ENCODE measurements around the gene PDLIM1. TPM values are rescaled to one million over a fixed set of nuclear protein-coding genes. Genes with fewer than 3 reads are reported as not detected.

The PDLIM1 gene
- total RNA-seq, 1 donor from 2014 or later = 113 TPM

DNA sequence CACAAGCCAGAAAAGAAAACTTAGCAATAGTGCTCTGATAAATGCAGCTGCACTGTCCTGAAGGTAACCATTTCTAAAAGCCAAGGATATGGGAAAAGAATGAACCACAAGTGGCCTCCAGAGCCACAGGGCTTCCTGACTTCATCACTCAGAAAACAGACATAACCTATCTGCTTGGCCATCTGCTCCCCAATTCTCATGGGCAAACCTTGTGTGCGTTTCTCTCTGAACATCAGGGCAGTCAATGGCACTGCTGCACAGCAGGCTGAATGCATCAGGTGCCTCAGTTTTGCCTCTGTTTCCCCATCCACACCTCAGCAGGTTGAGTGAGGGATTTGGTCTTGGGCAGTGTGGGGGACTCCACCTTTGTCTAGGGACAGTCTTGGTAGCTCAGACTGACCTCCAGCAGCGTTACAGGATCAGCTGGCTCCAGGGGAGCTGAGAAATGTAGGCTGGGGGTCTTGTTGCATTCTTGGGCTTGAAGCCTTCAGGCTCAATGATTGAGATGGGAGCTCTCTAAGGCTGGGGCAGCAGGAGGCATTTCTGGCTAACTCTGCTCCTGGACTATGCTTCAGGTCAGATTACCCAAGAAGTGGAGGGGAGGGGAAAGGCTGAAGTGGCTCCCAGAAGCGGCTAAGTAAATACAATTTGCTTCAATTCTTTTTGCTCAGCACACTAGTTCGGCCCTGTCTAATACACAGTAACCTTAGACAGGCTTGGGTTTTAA is 23.6 kb upstream of the PDLIM1 start:
- Mint-ChIP-seq H3K27ac (peak overlapping the region; percentile 36), H3K9me3 (ENCODE audit: low read depth) (no peaks in the 10 kb centered on the region), H3K4me3 (ENCODE audit: low read depth) (no peak overlapping the region), H3K27me3 (no peaks in the 10 kb centered on the region), H3K36me3 (ENCODE audit: insufficient read depth) (peaks cover 2% of the 10 kb centered on the region), H3K4me1 (ENCODE audit: low read depth) (peaks cover 37% of the 10 kb centered on the region)
- TF ChIP-seq, protein P1, sequence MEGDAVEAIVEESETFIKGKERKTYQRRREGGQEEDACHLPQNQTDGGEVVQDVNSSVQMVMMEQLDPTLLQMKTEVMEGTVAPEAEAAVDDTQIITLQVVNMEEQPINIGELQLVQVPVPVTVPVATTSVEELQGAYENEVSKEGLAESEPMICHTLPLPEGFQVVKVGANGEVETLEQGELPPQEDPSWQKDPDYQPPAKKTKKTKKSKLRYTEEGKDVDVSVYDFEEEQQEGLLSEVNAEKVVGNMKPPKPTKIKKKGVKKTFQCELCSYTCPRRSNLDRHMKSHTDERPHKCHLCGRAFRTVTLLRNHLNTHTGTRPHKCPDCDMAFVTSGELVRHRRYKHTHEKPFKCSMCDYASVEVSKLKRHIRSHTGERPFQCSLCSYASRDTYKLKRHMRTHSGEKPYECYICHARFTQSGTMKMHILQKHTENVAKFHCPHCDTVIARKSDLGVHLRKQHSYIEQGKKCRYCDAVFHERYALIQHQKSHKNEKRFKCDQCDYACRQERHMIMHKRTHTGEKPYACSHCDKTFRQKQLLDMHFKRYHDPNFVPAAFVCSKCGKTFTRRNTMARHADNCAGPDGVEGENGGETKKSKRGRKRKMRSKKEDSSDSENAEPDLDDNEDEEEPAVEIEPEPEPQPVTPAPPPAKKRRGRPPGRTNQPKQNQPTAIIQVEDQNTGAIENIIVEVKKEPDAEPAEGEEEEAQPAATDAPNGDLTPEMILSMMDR (IDR thresholded peaks at IDR 0.05; ENCODE audit: unreplicated experiment) = no peak
- no peak for DNase-seq (ENCODE audit: low spot score, unreplicated experiment)

DNA sequence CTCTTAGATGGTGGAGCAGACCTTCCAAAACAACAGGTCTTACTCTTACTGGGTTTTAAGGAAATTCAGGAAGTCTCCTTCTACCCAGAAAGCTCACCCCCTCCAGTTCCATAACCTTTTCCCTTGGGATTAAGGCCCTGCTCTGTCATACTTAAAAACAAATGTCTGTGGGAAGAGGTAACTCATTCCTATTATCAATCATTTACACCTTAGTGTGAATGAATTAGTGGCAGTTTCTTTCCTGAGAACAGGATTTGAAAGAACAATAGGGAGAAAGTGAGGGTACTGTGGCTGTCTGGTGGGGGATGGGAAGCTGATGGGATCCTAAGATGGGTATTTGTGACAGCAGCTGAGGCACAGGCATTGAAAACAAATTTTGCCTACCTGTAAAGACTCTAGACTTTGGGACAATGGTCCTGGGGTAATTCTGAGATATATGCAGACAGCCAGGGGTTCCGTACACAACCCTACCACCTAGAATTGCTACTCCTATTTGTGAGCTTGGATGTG is 22.2 kb upstream of the PDLIM1 start:
- no peak for DNase-seq (ENCODE audit: low spot score, unreplicated experiment)
- Mint-ChIP-seq H3K27ac (no peak overlapping the region), H3K27me3 (no peaks in the 10 kb centered on the region), H3K4me3 (ENCODE audit: low read depth) (no peak overlapping the region), H3K9me3 (ENCODE audit: low read depth) (no peaks in the 10 kb centered on the region), H3K4me1 (ENCODE audit: low read depth) (peaks cover 42% of the 10 kb centered on the region), H3K36me3 (ENCODE audit: insufficient read depth) (no peaks in the 10 kb centered on the region)
- TF ChIP-seq, protein P1 (IDR thresholded peaks at IDR 0.05; ENCODE audit: unreplicated experiment) = no peak

- no peaks in the 10 kb centered on the region for H3K9me3 Mint-ChIP-seq (ENCODE audit: low read depth)
- no peaks in the 10 kb centered on the region for H3K27me3 Mint-ChIP-seq
- H3K4me3 Mint-ChIP-seq (ENCODE audit: low read depth) = no peak overlapping the region
- H3K4me1 Mint-ChIP-seq (ENCODE audit: low read depth) = peaks cover 42% of the 10 kb centered on the region
- no peaks in the 10 kb centered on the region for H3K36me3 Mint-ChIP-seq (ENCODE audit: insufficient read depth)
- TF ChIP-seq, protein P1 (IDR thresholded peaks at IDR 0.05; ENCODE audit: unreplicated experiment) = no peak
- no peak for DNase-seq (ENCODE audit: low spot score, unreplicated experiment)
- no peak overlapping the region for H3K27ac Mint-ChIP-seq
Measured at GRCh38 chr10:95312257-95312656, 21.5 kb upstream of the PDLIM1 start.

GRCh38 chr10:95309958-95310357 is 19.2 kb upstream of the PDLIM1 start:
- Mint-ChIP-seq H3K4me3 (ENCODE audit: low read depth) (no peak overlapping the region), H3K4me1 (ENCODE audit: low read depth) (peaks cover 43% of the 10 kb centered on the region), H3K9me3 (ENCODE audit: low read depth) (no peaks in the 10 kb centered on the region), H3K36me3 (ENCODE audit: insufficient read depth) (no peaks in the 10 kb centered on the region), H3K27me3 (no peaks in the 10 kb centered on the region), H3K27ac (no peak overlapping the region)
- no peak for DNase-seq (ENCODE audit: low spot score, unreplicated experiment)
- TF ChIP-seq, protein P1 (IDR thresholded peaks at IDR 0.05; ENCODE audit: unreplicated experiment) = no peak

DNA sequence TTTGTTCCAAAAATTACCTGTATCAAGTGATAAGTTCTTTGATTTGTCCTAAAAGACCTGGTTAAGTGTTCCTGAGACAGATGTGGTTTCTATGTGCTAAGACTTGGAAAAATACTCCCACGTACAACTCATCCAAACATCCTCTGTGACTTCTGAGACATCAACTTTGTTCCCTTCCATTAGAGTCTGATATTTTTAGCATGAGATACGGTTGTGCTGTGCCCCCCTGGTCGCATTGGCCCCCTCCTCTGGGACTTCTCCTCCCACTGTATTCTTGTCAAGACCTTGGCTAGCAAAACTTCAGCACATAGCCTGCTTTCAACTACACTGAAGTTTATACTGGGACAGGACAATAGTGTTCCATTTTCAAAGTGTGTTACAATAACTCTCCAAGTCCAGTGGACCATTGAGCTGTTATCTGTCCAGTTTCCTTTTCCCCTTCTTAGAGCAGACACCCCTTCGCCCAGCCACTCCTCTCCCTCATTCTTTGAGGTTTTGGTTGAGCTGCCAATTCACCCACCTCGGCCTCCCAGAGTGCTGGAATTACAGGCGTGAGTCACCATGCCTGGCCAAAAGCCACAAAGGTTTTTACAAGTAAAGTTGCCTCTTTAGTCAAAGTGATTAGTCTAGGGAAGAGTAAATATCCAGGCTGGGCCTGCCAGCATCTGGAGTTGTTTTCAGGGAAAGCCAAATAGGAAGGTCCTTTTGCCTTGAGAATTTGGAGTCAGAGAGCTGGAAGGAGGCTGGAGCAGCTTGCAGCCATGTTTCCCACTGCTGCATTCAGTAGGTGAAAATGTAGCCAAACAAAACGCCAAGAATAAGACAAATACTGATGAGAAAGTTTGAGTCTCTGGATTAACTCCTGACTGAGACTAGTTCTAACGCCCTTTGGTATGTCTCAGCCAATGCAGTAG is 17.8 kb upstream of the PDLIM1 start:
- Mint-ChIP-seq H3K36me3 (ENCODE audit: insufficient read depth) (no peaks in the 10 kb centered on the region), H3K9me3 (ENCODE audit: low read depth) (no peaks in the 10 kb centered on the region), H3K4me3 (ENCODE audit: low read depth) (no peak overlapping the region), H3K27ac (peak overlapping the region; percentile 21), H3K4me1 (ENCODE audit: low read depth) (peaks cover 31% of the 10 kb centered on the region), H3K27me3 (no peaks in the 10 kb centered on the region)
- TF ChIP-seq, protein P1 (IDR thresholded peaks at IDR 0.05; ENCODE audit: unreplicated experiment) = no peak
- no peak for DNase-seq (ENCODE audit: low spot score, unreplicated experiment)

Measured in progenitor cell of endocrine pancreas (in vitro differentiated cells).